Activated naive CD4-positive, alpha-beta T cell treated with Interleukin-2 at 50 U/mL for 16 hours (primary cell): ENCODE results near the gene UPK3A.
"Not testable (repeated sequence)": the region's sequence is repeated elsewhere in the genome, so short reads cannot be mapped to it uniquely, and the experiment has no call there.

Experiments
- DNase-seq: peaks from one replicate; pipeline ENCODE4 v3.0.0-alpha.2; 2020

UPK3A gene

GRCh38 chr22:45284705-45285262 is at the start of gene UPK3A:
Gene UPK3A, plus strand, starts transcription at chr22:45284949. Its CDS starts 65 bp downstream, at chr22:45285014.
- DNase-seq = peak; percentile 64

GRCh38 chr22:45235101-45235777 is 49.5 kb upstream of the UPK3A start:
- DNase-seq = no peak

- DNase-seq = no peak
Measured at GRCh38 chr22:45235851-45236342, 48.9 kb upstream of the UPK3A start.

- DNase-seq = no peak
Measured at GRCh38 chr22:45237065-45237990, 47.4 kb upstream of the UPK3A start.

GRCh38 chr22:45238076-45238956 is 46.4 kb upstream of the UPK3A start:
- no peak for DNase-seq

- DNase-seq = no peak
Measured at GRCh38 chr22:45238957-45239680, 45.6 kb upstream of the UPK3A start.

GRCh38 chr22:45239681-45240051 is 45.1 kb upstream of the UPK3A start:
- no peak for DNase-seq

GRCh38 chr22:45240104-45240809 is 44.5 kb upstream of the UPK3A start:
- peak; percentile 33 for DNase-seq

- DNase-seq = peak; percentile 72
Measured at GRCh38 chr22:45240810-45241631, 43.7 kb upstream of the UPK3A start, which contains the start of gene KIAA0930. Gene KIAA0930, minus strand, starts transcription at chr22:45240894. Its CDS starts 191 bp downstream, at chr22:45240703.

GRCh38 chr22:45242778-45243191 is 42.0 kb upstream of the UPK3A start:
- DNase-seq = no peak

- DNase-seq = no peak
Measured at GRCh38 chr22:45244916-45245315, 39.8 kb upstream of the UPK3A start.

GRCh38 chr22:45246060-45246985 is 38.4 kb upstream of the UPK3A start:
- no peak for DNase-seq

- no peak for DNase-seq
Measured at GRCh38 chr22:45248832-45249561, 35.8 kb upstream of the UPK3A start.

- no peak for DNase-seq
Measured at GRCh38 chr22:45251825-45252224, 32.9 kb upstream of the UPK3A start.

GRCh38 chr22:45253039-45253641 is 31.6 kb upstream of the UPK3A start:
- no peak for DNase-seq

- DNase-seq = no peak
Measured at GRCh38 chr22:45254388-45254787, 30.4 kb upstream of the UPK3A start.

- peak; percentile 18 for DNase-seq
Measured at GRCh38 chr22:45254789-45255278, 29.9 kb upstream of the UPK3A start.

- DNase-seq = not testable (repeated sequence)
Measured at GRCh38 chr22:45257941-45258340, 26.8 kb upstream of the UPK3A start.
